Caco-2 (cell line): Measurements from ENCODE around the gene C20orf202. TPM values are rescaled to one million over a fixed set of nuclear protein-coding genes. Genes with fewer than 3 reads are reported as not detected.

Experiments
- BruUV-seq: library from RNA; stranded (reverse); fragments of 400-500 nt; replicated peaks from 2 replicates; lab custom pipeline; 2021; lab: Mats Ljungman, UMichigan
- CTCF ChIA-PET: fragments of 300-600 bp; sonication (Branson Sonifier 250); formaldehyde crosslinking; loops from one replicate; lab custom pipeline; 2022; ENCODE audit warnings: antibody characterized with exemption; lab: Charles Lee
- POLR2A ChIA-PET: fragments of 300-600 bp; sonication (Branson Sonifier 250); formaldehyde crosslinking; loops from one replicate; lab custom pipeline; 2022; ENCODE audit warnings: antibody characterized with exemption; lab: Charles Lee
- DNase-seq, 2 experiments: peaks; one replicate each; pipeline versions ENCODE4 v3.0.0 to v3.0.0-alpha.2; 2020 to 2022
- H3K27me3 ChIP-seq: replicated peaks from 2 replicates; pipeline ENCODE4 v1.6.0; 2011; ENCODE audit warnings: low read length; ENCODE audit not compliant: control insufficient read depth, insufficient read depth
- H3K36me3 ChIP-seq: 2 replicates; pipeline ENCODE4 v1.5.1; 2011; ENCODE audit warnings: low read length; ENCODE audit not compliant: control insufficient read depth, insufficient read depth
- H3K4me1 ChIP-seq: fragments of 250-450 bp; sonication (Bioruptor Pico); 2 replicates; pipeline ENCODE4 v1.5.1; 2020; ENCODE audit warnings: mild to moderate bottlenecking
- H3K4me3 ChIP-seq: 2 replicates; pipeline ENCODE4 v1.5.1; 2011; ENCODE audit warnings: low read depth, mild to moderate bottlenecking, control low read depth, low read length
- H3K9me3 ChIP-seq: fragments of 250-450 bp; sonication (Bioruptor Pico); 2 replicates; pipeline ENCODE4 v1.5.1; 2020; ENCODE audit warnings: mild to moderate bottlenecking, moderate library complexity
- H3K27ac Mint-ChIP-seq: one replicate; pipeline ENCODE4 v1.8.0; 2022; ENCODE audit warnings: mixed read lengths; ENCODE audit not compliant: unreplicated experiment
- H3K27me3 Mint-ChIP-seq: one replicate; pipeline ENCODE4 v1.8.0; 2022; ENCODE audit warnings: mixed read lengths; ENCODE audit not compliant: insufficient read depth, unreplicated experiment
- H3K36me3 Mint-ChIP-seq: one replicate; pipeline ENCODE4 v1.8.0; 2022; ENCODE audit warnings: mild to moderate bottlenecking, mixed read lengths; ENCODE audit not compliant: insufficient read depth, unreplicated experiment
- H3K4me1 Mint-ChIP-seq: one replicate; pipeline ENCODE4 v1.8.0; 2022; ENCODE audit warnings: low read depth, mixed read lengths; ENCODE audit not compliant: unreplicated experiment
- H3K4me3 Mint-ChIP-seq: one replicate; pipeline ENCODE4 v1.8.0; 2022; ENCODE audit warnings: mild to moderate bottlenecking, moderate library complexity, mixed read lengths; ENCODE audit not compliant: unreplicated experiment
- H3K9me3 Mint-ChIP-seq: one replicate; pipeline ENCODE4 v1.8.0; 2022; ENCODE audit warnings: mixed read lengths; ENCODE audit not compliant: unreplicated experiment
- CTCF ChIP-seq, 2 experiments: fragments of 200-600 bp in 1 of 2; IDR thresholded peaks; 1 replicate in 1 of 2; 2 replicates in 1 of 2; pipeline versions ENCODE4 v1.5.1 to v1.8.0; 2011 to 2022; ENCODE audit warnings: antibody characterized with exemption in 1 of 2, control low read depth in 1 of 2, inconsistent platforms in 1 of 2, low read depth in 1 of 2, low read length in 1 of 2, mild to moderate bottlenecking in 1 of 2, moderate library complexity in 1 of 2; ENCODE audit not compliant: insufficient read depth in 1 of 2, severe bottlenecking in 1 of 2, unreplicated experiment in 1 of 2
- intact Hi-C: fragments of 100-400 bp; cut with micrococcal nuclease; formaldehyde crosslinking; loops from one replicate; pipeline ENCODE4 v1.10.0; 2022; ENCODE audit not compliant: unreplicated experiment
- total RNA-seq: library from RNA; stranded (reverse); gene quantifications from 2 replicates; pipeline ENCODE4 v1.2.3, GENCODE V29; 2022

The C20orf202 gene
- total RNA-seq, 1 experiment from 2014 or later, result not detected

GRCh38 chr20:1224205-1224890, 21.1 kb downstream of the C20orf202 start:
- H3K9me3 ChIP-seq, result 0 out of 2 replicates have a peak, but pooled peaks cover 2% of the 10 kb centered on the region
- no peak overlapping the region for H3K4me3 ChIP-seq
- ChIA-PET CTCF (no interaction called here), POLR2A (no interaction called here)
- H3K27me3 ChIP-seq, result no peaks in the 10 kb centered on the region
- Mint-ChIP-seq H3K9me3 (no peaks in the 10 kb centered on the region), H3K36me3 (no peaks in the 10 kb centered on the region), H3K27ac (no peak overlapping the region), H3K4me1 (no peaks in the 10 kb centered on the region), H3K27me3 (peaks cover 17% of the 10 kb centered on the region), H3K4me3 (peak overlapping the region; percentile 12)
- no peak for DNase-seq
- no peaks in the 10 kb centered on the region for H3K36me3 ChIP-seq
- BruUV-seq, result no TSS peak
- no peak for TF ChIP-seq CTCF (IDR thresholded peaks at IDR 0.05; ENCODE audit: insufficient read depth in 1 of 2, low read depth in 1 of 2, low read length in 1 of 2, severe bottlenecking in 1 of 2, unreplicated experiment in 1 of 2)
- H3K4me1 ChIP-seq, result 0 out of 2 replicates have a peak, but pooled peaks cover 7% of the 10 kb centered on the region
- intact Hi-C loops, result no loop called here

DNA sequence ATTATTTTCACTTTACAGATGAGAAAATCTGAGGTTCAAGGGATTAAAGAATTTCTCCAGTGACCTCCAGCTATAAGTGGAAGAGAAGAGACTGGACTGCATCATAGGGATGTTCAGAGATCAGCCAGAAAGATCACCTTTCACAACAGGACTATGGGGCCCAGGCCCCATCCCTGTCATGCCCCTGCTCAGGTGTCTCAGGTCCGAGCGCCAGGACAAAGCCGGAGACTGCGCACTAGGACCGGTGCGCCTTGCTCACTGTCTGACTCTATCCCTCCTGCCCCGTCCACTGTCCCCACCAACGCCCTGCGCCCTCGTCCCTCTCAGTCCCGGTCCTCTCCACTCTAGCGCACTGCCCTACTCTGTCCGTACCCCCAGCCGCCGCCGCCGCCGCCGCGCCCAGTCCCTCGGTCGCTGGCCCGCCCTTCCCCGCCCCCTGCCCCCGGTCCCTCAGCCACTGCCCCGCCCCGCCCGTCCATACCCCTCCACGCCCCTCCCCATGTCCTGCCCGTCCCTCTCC, 22.1 kb downstream of the C20orf202 start:
- ChIA-PET POLR2A (no interaction called here), CTCF (no interaction called here)
- peak overlapping the region; percentile 80 for H3K4me3 Mint-ChIP-seq

More for the DNA sequence above, 22.1 kb downstream of the C20orf202 start:
- no peaks in the 10 kb centered on the region for H3K27me3 ChIP-seq
- no TSS peak for BruUV-seq
- 0 out of 2 replicates have a peak, but pooled peaks cover 7% of the 10 kb centered on the region for H3K4me1 ChIP-seq
- peak overlapping the region; percentile 41 for H3K4me3 ChIP-seq
- no peak for DNase-seq
- Mint-ChIP-seq H3K27ac (no peak overlapping the region), H3K36me3 (no peaks in the 10 kb centered on the region), H3K9me3 (no peaks in the 10 kb centered on the region), H3K27me3 (peaks cover 18% of the 10 kb centered on the region), H3K4me1 (no peaks in the 10 kb centered on the region)
- intact Hi-C loops, result no loop called here
- no peak for TF ChIP-seq CTCF (IDR thresholded peaks at IDR 0.05; ENCODE audit: insufficient read depth in 1 of 2, low read depth in 1 of 2, low read length in 1 of 2, severe bottlenecking in 1 of 2, unreplicated experiment in 1 of 2)
- H3K9me3 ChIP-seq, result 0 out of 2 replicates have a peak, but pooled peaks cover 2% of the 10 kb centered on the region
- H3K36me3 ChIP-seq, result no peaks in the 10 kb centered on the region
